RWPE1 (cell line): Measurements from ENCODE around the gene POLE3.
"Not testable (repeated sequence)": the region's sequence is repeated elsewhere in the genome, so short reads cannot be mapped to it uniquely, and the experiment has no call there.

ENCODE experiments used
- CTCF ChIA-PET: fragments of 350-600 bp; sonication (Branson Sonifier 250); formaldehyde crosslinking; extraction: SDS; loops from one replicate; lab custom pipeline; 2021; lab: Yijun Ruan, JAX
- POLR2A ChIA-PET: fragments of 400-600 bp; formaldehyde crosslinking; extraction: SDS; loops from one replicate; lab custom pipeline; 2020; ENCODE audit warnings: antibody characterized with exemption; ENCODE audit not compliant: low non-redundant PET; lab: Yijun Ruan, JAX
- DNase-seq: peaks from one replicate; pipeline ENCODE4 v3.0.0; 2012; ENCODE audit warnings: low spot score
- H3K27ac ChIP-seq: fragments of 450-650 bp; 2 replicates; pipeline ENCODE4 v1.5.1; 2017
- TF ChIP-seq, protein P1 (sequence below): fragments of 450-650 bp; conservative IDR thresholded peaks from 2 replicates; pipeline ENCODE4 v1.5.1; 2017; ENCODE audit warnings: low read depth, mild to moderate bottlenecking

Gene POLE3

DNA sequence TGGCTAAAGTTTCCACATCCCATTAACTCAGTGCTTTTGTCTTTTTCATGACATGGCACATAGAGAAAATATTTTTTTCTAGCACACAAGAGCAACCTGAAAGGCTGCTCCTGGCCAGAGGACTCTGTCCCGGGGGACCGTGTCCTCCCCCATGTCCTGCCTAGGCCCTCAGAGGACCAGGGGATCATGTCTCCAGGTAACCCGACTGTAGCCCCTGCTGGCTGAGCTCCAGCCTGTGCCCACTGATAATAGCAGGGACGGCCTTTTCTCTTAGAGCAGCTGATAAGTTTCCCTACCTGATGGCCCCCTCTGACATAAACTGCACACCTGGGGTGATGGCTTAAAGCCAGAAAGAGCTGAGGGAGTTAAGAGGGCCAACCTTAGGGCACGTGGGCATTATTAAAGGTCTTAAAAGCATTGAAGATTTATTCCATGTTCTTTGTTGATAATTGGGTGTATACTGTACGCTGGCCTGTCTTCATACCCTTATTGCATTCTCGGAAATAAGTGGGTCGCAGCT, 39.6 kb downstream of the POLE3 start:
- CTCF ChIA-PET = interaction anchor here (0.6 kb wide), 1 partner anchor 11 kb away, joined by 4 read pairs; no protein-coding TSS in a partner anchor
- TF ChIP-seq, protein P1, sequence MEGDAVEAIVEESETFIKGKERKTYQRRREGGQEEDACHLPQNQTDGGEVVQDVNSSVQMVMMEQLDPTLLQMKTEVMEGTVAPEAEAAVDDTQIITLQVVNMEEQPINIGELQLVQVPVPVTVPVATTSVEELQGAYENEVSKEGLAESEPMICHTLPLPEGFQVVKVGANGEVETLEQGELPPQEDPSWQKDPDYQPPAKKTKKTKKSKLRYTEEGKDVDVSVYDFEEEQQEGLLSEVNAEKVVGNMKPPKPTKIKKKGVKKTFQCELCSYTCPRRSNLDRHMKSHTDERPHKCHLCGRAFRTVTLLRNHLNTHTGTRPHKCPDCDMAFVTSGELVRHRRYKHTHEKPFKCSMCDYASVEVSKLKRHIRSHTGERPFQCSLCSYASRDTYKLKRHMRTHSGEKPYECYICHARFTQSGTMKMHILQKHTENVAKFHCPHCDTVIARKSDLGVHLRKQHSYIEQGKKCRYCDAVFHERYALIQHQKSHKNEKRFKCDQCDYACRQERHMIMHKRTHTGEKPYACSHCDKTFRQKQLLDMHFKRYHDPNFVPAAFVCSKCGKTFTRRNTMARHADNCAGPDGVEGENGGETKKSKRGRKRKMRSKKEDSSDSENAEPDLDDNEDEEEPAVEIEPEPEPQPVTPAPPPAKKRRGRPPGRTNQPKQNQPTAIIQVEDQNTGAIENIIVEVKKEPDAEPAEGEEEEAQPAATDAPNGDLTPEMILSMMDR = no peak
- DNase-seq = no peak
- POLR2A ChIA-PET = interaction anchor here (0.5 to 0.6 kb wide), 2 partner anchors 61 to 811 kb away, joined by 4 to 5 read pairs; no protein-coding TSS in a partner anchor
- no peak overlapping the region for H3K27ac ChIP-seq

DNA sequence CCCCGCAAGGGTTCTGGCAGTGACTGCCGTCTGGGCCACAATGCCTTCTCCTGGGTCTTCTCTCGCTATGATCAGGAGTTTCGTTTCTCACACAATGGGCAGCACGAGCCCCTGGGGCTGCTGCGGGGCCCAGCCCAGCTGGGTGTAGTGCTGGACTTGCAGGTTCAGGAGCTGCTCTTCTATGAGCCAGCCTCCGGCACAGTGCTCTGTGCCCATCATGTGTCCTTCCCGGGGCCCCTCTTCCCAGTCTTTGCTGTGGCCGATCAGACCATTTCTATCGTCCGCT, 40.7 kb downstream of the POLE3 start:
- ChIA-PET POLR2A (no interaction called here), CTCF (interaction anchor here (0.6 kb wide), 1 partner anchor 11 kb away, joined by 3 read pairs; no protein-coding TSS in a partner anchor)
- DNase-seq = no peak
- H3K27ac ChIP-seq = no peak overlapping the region
- TF ChIP-seq, protein P1 = no peak

DNA sequence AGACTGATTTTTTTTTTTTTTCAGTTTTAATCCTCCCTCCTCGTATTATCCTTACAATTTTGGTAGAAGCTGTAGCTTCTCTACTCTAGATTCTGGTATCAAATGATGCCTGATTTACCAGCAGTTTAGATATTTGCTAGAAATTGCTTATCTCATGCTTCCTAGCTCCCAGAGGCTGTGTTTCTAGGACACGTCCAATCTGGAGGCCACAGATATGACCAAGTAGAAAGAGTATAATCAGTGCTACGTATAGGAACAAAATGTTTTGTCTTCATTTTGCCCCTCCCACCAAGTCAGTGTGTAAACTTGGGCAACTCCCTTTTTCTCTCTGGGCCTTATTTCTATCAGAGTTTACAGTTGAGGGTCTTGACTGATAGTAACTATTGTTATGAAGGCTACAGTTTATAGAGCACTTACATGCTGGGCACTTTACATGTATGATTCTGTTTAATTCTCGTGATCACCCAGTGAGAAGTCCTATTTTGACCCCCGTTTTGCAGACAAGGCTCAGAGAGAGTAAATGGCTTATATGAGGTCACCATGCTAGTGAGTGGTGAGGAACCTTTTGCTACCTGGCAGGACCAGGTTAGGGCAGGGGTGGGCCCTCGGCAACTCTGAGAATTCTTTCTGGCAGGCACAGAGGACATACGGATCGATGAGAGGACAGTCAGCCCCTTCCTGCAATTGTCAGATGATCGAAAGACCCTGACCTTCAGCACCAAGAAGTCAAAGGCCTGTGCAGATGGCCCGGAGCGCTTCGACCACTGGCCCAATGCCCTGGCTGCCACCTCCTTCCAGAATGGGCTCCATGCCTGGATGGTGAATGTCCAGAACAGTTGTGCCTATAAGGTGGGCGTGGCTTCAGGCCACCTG, 41.3 kb downstream of the POLE3 start:
- ChIA-PET POLR2A (interaction anchor here (1.0 kb wide), 1 partner anchor 19 kb away, joined by 3 read pairs; no protein-coding TSS in a partner anchor), CTCF (interaction anchor here (0.6 kb wide), 2 partner anchors 10 to 286 kb away, joined by 3 read pairs; no protein-coding TSS in a partner anchor)
- TF ChIP-seq, protein P1 = no peak
- H3K27ac ChIP-seq = no peak overlapping the region
- no peak for DNase-seq

DNA sequence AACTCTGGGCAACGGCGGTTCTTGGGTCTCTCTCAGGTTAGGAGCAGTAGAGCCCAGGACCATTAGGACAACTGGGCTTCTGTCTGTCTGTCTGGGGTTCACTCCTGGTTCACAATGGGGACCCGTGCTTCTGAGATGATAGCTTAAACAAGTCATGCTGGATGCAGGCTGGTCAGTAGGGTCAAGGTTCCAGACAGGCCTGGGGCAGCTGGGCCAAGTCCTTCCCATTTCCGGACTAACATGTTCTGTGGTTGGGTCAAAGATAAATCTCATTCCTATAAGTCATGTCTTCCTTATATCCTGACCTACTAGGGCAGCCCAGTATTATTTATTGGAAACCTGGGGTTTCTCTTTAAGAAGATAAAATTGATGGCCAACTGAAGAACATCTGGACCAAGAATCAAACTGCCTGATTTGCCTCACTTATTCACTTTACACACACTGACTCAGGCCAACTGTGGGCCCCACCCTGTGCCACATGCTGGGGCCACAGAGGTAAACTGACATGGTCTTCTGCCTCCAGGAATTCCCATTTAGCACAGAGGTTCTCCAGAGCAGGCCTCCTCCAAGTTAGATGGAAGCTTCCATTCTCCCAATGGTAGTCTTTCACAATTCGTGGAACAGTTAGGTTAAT, 42.0 kb downstream of the POLE3 start:
- ChIA-PET CTCF (interaction anchor here (0.6 kb wide), 1 partner anchor 286 kb away, joined by 3 read pairs; no protein-coding TSS in a partner anchor), POLR2A (interaction anchor here (1.0 kb wide), 1 partner anchor 19 kb away, joined by 3 read pairs; no protein-coding TSS in a partner anchor)

DNA sequence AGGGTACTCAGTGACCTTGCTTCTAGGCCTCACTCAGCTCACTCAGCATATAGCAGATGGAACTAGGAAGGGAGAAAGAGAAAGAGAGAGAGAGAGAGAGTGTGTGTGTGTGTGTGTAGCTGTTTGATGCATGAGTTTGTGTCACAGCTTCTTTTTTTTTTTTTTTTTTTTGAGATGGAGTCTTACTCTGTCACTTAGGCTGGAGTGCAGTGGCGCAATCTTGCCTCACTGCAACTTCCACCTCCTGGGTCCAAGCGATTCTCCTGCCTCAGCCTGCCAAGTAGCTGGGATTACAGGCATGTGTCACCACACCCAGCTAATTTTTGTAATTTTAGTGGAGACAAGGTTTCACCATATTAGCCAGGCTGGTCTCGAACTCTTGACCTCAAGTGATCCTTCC, 44.8 kb downstream of the POLE3 start:
- POLR2A ChIA-PET, H3K27ac ChIP-seq, CTCF ChIA-PET, DNase-seq: not testable (repeated sequence)

More for the DNA sequence above, 42.0 kb downstream of the POLE3 start:
- TF ChIP-seq, protein P1 = no peak
- H3K27ac ChIP-seq = no peak overlapping the region
- no peak for DNase-seq

DNA sequence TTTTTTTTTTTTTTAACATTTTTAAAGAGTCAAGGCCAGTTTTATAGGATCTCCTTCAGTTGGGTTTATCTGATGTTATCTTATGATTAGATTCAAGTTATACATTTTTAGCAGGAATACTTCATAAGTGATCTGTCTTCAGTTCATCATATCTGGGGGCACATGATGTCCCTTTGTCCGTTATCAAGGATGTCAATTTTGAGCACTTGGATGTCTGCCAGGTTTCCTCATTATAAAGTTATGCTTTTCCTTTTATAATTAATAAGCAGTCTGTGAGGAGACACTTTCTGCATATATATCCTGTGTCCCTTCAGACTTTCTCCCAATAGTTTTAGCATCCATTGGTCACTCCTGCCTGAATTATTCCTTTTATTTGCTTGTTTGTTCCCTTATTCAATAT, 45.5 kb downstream of the POLE3 start:
- ChIA-PET POLR2A (no interaction called here), CTCF (interaction anchor here (1.4 kb wide), 1 partner anchor 36 kb away, joined by 4 read pairs; the partner anchor contains the start of gene ALAD)
- no peak for DNase-seq
- no peak overlapping the region for H3K27ac ChIP-seq
- TF ChIP-seq, protein P1 = no peak
